ENCODE measurements around the gene ABHD4. TPM values are rescaled to one million over a fixed set of nuclear protein-coding genes. Genes with fewer than 3 reads are reported as not detected.
A peak's percentile ranks its signal among the peaks of the same experiment; 100 is the strongest.

The ABHD4 gene
- total and polyA plus RNA-seq, 2 donors from 2014 or later, result 34.1 to 45.2 TPM

- no peak for DNase-seq
Observed at GRCh38 chr14:22656226-22656625, 58.1 kb downstream of the ABHD4 start.

GRCh38 chr14:22656945-22657731, 59.0 kb downstream of the ABHD4 start:
- no peak for TF ChIP-seq CTCF (IDR thresholded peaks at IDR 0.05; ENCODE audit: borderline replicate concordance, extremely low read depth, insufficient read depth)
- peak overlapping the region in 1 of 3 donors; percentile 29 for H3K9ac ChIP-seq (ENCODE audit: low read length in 3 of 3)
- peak overlapping the region in 1 of 3 donors; percentile 8 for H3K4me3 ChIP-seq (ENCODE audit: low read length in 3 of 3)
- H3K9me3 ChIP-seq (ENCODE audit: control insufficient read depth in 2 of 3, insufficient read depth in 1 of 3, low read length in 3 of 3), result no peaks in the 10 kb centered on the region
- DNase-seq (peak in 3 of 5 donors; percentile 29 to 73 (median 37)), FAIRE-seq (no peak)
- intact Hi-C loops (cut with DNase I), result no loop called here
- H3K4me1 ChIP-seq (ENCODE audit: control insufficient read depth in 2 of 3, insufficient read depth in 2 of 3, low read depth in 1 of 3, low read length in 3 of 3), result peaks cover 0 to 16% (median 4%) of the 10 kb centered on the region in 3 donors
- peak overlapping the region; percentile 49 to 62 for H3K27ac ChIP-seq (ENCODE audit: low read depth in 2 of 2, low read length in 2 of 2)
- no peaks in the 10 kb centered on the region for H3K36me3 ChIP-seq (ENCODE audit: control insufficient read depth in 2 of 3, insufficient read depth in 3 of 3, low read length in 3 of 3)
- H3K27me3 ChIP-seq (ENCODE audit: control insufficient read depth, insufficient read depth, low read length), result no peaks in the 10 kb centered on the region

More at GRCh38 chr14:22656226-22656625, 58.1 kb downstream of the ABHD4 start:
- Histone ChIP-seq H3K9me3 (ENCODE audit: control insufficient read depth in 2 of 3, insufficient read depth in 1 of 3, low read length in 3 of 3) (no peaks in the 10 kb centered on the region), H3K9ac (ENCODE audit: low read length in 3 of 3) (peak overlapping the region in 1 of 3 donors; percentile 29), H3K27ac (ENCODE audit: low read depth in 2 of 2, low read length in 2 of 2) (peak overlapping the region in 1 of 2 donors; percentile 49), H3K36me3 (ENCODE audit: control insufficient read depth in 2 of 3, insufficient read depth in 3 of 3, low read length in 3 of 3) (no peaks in the 10 kb centered on the region), H3K4me1 (ENCODE audit: control insufficient read depth in 2 of 3, insufficient read depth in 2 of 3, low read depth in 1 of 3, low read length in 3 of 3) (peaks cover 0 to 16% (median 4%) of the 10 kb centered on the region in 3 donors), H3K4me3 (ENCODE audit: low read length in 3 of 3) (no peak overlapping the region), H3K27me3 (ENCODE audit: control insufficient read depth, insufficient read depth, low read length) (no peaks in the 10 kb centered on the region)
- FAIRE-seq, result no peak
- TF ChIP-seq CTCF (IDR thresholded peaks at IDR 0.05; ENCODE audit: borderline replicate concordance, extremely low read depth, insufficient read depth), result no peak
- intact Hi-C loops (cut with DNase I), result no loop called here

GRCh38 chr14:22657861-22658260, 59.8 kb downstream of the ABHD4 start:
- H3K9me3 ChIP-seq (ENCODE audit: control insufficient read depth in 2 of 3, insufficient read depth in 1 of 3, low read length in 3 of 3), result no peaks in the 10 kb centered on the region
- H3K27ac ChIP-seq (ENCODE audit: low read depth in 2 of 2, low read length in 2 of 2), result peak overlapping the region; percentile 8 to 43
- no peak overlapping the region for H3K9ac ChIP-seq (ENCODE audit: low read length in 3 of 3)
- peak; percentile 51 for TF ChIP-seq CTCF (IDR thresholded peaks at IDR 0.05; ENCODE audit: borderline replicate concordance, extremely low read depth, insufficient read depth)
- no peak overlapping the region for H3K4me3 ChIP-seq (ENCODE audit: low read length in 3 of 3)
- H3K36me3 ChIP-seq (ENCODE audit: control insufficient read depth in 2 of 3, insufficient read depth in 3 of 3, low read length in 3 of 3), result no peaks in the 10 kb centered on the region
- H3K4me1 ChIP-seq (ENCODE audit: control insufficient read depth in 2 of 3, insufficient read depth in 2 of 3, low read depth in 1 of 3, low read length in 3 of 3), result peaks cover 0 to 16% (median 4%) of the 10 kb centered on the region in 3 donors
- intact Hi-C loops (cut with DNase I), result no loop called here
- FAIRE-seq, result no peak
- peak in 2 of 5 donors; percentile 9 to 23 for DNase-seq
- no peaks in the 10 kb centered on the region for H3K27me3 ChIP-seq (ENCODE audit: control insufficient read depth, insufficient read depth, low read length)
